Cerebellar cortex (tissue), 1 donor: ENCODE data around the gene ACTG1.

ENCODE experiments used
- DNase-seq: peaks from one replicate; pipeline ENCODE4 v3.0.0-alpha.2; 2015; ENCODE audit warnings: low spot score

The ACTG1 gene

DNA sequence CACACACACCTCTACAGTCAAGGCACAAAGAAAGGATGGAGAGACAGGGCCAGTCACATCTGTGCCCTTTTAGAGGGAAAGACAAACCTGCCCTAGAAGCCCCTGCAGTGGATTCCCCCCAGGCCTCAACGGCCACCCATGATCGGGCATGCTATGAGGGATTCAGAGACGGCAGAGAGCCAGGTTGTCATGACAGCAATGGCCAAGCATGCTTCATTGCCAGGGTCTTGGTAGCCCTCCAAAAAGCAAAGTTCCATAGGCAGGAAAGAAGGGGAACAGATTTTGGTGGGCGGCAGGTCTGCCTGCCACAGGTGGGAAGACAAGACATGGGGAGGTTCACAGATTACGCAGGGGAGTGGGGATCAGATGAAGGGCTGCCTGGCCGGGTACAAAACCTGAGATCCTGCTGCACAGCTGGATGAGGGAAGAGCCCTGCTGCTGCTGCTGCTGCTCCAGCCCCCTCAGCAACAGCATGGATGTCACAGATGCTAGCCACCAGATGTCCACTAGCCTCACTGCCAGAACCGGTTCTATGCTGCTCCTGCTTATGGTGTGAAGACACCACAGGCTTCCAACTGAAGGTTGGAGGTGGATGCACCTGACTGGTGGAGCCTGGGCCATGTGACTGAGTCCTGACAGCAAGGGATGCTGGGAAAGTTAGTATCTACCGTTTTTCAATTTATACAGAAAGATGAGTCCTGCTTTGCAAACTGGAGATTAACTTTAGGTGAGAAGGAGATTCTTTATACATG is 17.8 kb downstream of the ACTG1 start:
- peak; percentile 43 for DNase-seq

DNA sequence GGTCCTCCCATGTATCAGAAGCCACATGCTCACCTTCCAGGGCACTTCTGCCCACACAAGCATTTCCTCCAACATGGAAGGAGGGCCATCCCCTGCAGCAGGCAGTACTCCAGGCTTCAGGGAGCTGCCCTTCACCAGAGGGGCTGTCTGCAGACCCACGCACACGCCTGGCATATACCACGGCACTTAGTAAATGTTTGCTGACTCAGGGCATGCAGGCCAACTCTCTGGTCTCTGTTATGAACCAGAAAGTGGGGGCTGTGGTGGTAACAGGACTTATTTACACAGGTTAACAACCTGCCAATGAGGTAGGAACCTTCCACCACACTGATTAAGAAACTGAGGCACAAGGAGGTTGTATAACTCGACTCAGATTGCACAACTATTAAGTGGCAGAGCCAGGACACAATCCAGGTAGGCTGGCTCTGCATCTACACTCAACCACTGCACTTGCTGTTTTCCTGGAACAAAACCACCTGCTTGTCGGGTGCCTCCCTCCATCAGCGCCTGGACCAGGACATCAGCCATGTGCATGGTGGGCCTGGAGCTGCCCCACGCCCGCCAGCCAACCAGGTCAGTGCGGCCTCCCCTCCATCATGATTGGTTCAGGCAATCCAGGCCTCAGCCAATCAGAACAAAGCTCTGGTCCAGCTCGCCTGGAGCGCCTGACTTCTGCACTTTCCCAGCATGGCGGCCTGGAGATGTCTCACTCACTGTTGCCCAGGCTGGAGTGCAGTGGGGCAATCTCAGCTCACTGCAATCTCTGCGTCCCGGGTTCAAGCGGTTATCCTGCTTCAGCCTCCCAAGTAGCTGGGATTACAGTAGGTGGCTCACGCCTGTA is 19.2 kb downstream of the ACTG1 start:
- DNase-seq, result peak; percentile 43

DNA sequence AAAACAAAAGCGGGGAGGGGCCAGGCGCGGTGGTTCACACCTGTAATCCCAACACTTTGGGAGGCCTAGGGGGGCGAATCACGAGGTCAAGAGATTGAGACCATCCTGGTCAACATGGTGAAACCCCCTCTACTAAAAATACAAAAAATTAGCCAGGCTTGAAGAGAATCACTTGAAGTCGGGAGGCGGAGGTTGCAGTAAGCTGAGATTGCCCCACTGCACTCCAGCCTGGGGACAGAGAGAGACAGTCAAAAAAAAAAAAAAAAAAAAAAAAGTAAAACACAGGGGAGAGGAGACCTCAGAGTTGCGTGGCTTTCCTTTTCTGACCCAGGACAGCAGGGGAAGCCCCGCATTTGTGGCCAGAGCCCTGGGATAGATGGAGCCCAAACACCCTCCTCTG is 19.9 kb downstream of the ACTG1 start:
- DNase-seq, result no peak

DNA sequence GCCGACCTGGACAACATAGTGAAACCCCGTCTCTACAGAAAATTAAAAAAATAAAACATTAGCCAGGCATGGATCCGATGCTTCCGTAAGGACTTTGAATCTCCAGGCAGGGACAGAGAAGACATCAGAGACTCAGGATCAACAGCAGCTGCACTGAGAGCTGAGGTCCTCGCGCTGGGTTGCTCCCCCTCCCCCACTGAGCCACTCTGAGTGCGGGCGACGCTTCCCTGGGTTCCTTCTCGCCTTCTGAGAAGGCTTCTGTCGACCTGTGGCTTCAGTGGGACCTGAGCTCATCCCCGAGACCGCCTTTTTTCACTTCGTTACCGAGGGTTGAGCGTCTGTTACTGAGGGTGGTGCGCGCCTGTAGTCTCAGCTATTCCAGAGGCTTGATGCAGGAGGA is 20.4 kb downstream of the ACTG1 start:
- no peak for DNase-seq

DNA sequence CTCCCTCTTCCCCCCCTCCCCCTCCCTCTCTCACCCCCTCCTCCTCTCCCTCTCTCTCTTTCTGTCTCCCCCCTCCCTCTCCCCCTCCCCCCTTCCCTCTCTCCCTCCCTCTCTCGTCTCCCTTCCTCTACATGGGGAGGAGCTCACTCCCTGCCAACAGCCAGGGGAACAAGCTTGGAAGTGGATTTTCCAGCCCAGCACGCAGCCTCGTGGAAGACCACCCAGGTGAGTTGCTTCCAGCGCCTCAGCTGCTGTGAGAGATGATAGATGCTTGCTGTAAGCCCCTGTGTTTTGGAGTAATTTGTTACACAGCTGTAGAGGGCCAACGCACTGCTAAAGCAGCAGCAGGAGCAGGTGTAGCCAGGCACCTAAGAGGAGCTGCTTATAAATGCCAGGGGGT is 20.8 kb downstream of the ACTG1 start:
- no peak for DNase-seq

DNA sequence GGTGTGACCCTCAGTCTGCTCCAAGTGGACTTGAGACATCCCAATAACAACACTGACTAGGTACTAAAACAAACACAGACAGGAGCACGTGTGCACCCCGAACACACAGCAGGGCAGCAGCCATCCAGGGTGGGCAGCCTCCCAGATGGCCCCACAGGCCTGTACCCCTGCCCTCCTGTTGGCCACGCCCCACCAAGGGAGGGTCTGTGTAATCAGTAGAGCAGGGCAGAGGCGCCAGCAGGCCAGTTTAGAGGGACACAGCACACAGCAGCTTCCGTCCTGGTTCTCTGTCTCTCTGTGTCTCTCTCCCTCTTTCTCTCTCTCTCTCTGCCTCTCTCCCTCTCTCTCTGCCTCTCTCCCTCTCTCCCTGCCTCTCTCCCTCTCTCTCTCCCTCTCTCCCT is 21.4 kb downstream of the ACTG1 start:
- no peak for DNase-seq

DNA sequence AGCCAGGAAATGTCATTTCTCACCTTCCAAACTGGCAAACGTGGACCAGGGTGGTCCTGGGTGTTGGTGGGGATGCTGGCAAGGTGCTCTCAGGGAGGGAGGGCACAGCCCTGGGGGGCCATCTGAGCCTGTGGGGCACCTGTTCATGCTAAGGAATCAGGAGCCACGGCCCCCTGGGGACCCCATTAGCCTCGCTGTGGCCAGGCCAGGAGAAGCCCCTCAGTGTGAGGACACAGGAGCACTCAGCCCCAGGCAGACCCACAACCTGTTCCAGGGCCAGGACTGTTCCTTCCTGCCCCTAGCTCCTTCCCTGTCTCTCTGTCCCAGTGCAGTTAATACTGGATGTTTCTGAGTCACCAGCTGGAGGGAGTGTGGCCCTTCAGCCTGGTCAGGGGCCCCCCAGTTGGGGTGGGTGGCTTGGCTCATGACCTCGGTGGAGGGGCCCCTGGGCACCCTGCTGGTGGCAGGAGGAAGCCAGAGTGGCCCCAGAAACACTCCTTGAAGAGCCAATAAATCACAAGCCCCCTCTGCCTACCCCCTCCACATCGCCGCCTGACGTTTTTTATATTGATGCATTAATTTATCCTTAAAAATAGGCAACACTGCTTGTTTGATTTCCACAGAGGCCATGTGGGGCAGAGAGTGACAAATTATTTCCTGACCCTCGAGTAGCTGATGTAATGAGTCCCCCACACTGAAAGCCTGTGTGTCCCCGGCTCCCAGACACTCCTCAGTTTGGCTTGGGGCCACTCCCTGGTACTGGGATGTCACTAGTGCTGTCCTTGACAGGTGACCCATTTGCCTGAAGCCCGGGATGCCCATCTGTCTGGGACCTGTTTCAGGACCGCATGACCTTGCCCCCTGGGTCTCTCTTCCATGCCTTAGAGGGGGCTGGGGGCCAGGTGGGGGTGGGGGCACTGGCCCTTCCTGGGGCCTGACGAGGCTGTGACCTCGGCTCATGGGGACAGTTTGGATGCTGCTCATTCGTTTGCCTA is 22.3 kb downstream of the ACTG1 start:
- no peak for DNase-seq

DNA sequence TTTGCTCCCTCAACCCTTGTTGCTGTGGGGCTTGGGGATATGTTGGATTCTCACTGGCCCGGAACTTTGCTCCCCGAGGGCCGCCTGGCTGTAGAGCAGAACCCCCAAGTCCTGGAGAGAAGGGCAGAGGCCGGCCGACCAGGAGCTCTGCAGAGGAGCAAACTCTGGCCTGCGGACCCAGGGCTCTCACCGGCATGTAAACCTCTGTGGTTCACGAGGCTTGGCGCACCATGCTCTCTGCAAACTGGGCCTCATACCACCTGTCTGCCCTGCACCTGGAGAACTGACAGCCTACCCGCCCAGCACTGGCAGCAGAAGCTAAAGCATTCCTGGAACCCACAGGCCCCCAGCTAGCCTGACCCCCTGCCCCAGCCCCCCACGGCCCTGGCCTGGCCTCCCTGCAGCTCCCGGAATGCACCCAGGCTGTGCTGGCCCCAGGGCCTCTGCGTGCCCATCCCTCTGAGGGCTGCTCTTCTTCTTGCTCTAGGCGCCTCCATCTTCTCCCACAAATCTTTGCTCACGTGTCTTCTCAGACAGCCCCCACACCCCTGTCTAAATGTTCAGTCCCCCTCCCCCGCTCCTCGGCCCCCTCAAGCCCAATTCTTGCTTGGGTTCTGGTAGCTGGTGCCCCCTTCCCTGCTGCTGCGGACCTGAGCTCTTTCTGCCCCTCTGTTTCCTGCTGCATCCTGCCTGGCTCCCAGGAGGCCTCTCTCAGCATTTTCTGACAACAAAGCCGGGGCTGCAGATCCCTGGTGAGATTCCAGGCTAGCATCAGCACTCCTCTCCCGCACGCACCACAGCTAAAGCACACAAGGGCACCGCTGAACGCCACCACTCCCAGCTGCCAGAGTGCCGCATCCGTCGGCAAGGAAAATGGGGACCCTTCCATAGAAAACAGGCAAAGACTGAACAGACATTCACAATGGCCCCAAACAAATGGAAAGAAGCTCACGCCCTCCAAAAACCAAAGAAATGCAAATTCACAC is 23.3 kb downstream of the ACTG1 start:
- DNase-seq, result no peak

DNA sequence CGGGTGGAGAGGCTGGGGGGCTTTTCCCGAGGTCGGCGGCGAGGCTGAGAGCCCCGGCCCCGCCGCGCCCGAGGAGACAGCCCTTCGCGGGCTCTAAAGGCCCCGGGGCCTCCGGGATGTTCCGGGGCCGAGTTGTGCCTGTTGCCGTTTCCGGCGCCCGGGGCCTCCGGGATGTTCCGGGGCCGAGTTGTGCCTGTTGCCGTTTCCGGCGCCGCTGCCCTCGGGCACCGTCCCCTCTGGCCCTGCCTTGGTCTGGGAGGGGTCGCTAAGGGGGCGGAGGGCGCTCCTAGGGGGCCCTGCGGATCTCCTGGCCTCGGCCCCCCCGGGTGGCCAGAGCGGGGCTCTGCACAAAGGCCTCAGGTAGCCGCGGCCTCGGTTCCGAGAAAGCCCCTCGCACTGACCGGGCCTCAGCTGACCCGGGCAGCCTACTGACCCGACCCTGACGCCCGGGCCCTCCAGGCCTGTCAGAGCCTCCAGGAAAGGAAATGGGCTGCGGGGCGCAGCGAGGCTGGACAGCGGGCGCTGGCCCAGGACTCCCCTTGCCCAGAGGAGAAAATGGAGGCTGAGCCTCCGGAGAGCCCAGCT is 24.2 kb downstream of the ACTG1 start:
- DNase-seq, result no peak

DNA sequence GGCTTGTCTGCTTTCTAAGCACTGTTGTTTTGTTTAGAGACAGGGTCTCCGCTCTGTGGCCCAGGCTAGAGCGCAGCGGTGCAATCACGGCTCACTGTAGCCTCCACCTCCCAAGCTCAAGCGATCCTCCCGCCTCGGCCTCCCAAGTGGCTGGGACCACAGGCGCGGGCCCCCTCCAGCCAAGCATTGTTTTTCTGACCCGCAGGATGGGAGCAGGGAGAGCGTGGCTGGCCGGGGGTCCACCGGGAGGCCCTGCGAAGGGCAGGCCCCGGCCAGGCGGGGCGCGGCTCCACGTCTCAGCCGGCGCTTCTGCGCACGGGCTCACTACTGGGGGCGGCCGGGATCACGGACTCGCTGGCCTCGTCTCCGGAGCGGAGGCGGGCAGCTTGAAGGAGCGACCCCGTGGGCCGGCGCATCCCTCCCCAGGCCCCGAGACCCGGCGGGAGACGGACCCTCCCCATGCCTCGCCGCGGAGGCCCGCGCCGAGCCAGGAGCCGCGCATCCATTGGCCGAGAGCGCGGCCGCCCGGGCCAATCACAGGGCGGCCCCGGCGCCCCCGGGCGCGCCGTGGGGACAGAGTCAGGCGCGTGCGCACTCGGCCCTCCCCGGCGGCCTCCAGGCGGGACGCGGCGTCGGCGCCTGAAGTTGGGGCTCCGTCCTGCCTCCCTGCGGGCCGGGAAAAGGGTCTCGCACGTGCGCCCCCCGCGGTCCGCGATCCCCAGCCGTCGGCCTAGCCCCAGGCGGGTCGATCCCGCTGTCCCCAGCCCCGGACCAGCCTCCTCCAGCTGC is 24.9 kb downstream of the ACTG1 start:
- DNase-seq, result peak; percentile 53

DNA sequence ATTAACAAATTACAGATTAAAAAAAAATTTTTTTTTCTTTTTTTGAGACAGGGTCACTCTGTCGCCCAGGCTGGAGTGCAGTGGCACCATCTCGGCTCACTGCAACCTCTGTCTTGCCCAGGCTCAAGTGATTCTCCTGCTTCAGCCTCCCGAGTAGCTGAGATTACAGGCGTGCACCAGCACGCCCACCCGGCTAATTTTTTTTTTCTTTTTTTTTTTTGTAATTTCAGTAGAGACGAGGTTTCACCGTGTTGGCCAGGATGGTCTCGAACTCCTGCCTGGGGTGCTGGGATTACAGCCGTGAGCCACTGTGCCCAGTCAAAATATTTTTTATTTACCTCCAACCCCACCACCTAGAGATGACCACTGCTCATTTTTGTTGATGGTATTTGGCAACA is 25.5 kb downstream of the ACTG1 start:
- no peak for DNase-seq

DNA sequence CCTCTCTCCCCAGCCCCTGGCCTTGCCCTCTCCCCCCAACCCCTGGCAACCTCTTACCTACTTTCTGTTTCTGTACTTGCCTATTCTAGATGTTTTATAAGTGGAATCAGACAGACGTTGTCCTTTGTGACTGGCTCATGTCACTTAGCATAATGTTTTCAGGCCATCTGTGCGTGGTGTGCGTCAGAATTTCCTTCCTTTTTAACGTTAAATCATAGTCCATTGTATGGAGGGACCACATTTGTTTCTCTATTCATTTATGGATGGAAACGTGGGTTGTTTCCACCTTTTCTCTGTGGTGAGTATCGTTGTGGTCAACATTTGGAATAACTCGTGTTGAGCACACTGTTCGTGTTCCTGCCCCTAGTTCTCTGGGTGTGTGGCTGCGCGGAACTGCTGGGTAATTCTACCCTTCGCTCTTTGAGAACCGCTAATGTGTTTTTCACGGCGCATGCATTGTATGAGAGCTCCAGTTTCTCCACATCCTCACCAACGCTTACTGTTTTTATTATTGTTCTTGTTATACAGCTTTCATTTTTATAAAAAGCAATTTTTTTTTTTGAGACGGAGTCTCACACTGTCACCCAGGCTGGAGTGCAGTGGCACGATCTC is 26.3 kb downstream of the ACTG1 start:
- DNase-seq, result no peak

DNA sequence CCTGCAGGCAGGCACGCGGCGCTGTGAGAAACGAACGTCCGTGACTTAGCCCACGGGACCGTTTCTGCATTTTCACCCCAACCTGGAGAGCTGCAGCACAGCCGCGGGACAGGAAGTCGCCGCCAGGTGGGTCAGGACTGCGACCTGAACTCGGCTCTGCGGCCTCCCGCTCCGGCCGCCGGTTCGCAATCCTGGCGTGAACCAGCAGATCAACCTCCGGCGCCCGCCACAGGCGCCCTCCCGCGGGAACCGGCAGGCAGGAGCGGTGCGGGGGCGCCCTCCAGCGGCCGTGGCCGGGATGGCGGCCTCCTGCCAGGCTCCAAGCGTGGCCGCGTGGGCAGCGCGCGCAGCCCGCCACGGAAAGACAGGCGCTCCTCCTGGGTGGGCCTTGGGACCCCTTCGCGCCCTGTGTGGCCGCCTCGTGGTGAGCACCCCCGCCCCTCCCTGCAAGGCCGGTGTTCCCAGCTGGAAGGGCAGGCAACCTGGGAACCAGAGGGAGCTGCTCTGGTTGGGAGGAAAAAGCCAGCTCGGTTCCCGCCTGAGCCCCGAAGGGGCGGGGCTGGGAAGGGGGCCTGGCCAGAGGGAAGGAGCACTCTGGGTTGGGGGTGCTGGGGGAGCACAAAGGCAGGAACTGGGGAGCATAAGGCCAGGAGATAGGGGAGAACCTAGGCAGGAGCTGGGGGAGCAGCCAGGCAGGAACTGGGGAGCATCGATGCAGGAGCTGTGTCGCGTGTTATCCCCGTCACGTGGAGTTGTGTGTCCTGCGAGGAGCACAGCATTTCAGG is 28.2 kb downstream of the ACTG1 start:
- DNase-seq, result peak; percentile 84

DNA sequence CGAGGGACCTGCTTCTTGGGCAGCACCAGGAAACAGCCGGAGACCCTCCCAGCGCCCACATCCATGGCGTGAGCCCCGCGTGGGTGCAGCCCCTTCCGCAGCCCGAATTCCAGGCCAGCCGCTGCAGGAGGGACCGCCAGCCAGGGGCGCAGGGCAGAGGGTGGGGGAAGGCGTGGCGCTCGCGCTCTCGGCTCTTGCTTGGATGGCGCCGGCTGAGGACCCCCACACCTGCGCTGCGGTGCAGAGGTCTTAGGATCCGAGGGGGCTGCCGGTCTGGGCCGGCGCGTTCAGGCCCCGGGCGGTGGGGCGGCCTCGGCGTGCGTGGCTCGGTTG is 28.8 kb downstream of the ACTG1 start:
- DNase-seq, result no peak

DNA sequence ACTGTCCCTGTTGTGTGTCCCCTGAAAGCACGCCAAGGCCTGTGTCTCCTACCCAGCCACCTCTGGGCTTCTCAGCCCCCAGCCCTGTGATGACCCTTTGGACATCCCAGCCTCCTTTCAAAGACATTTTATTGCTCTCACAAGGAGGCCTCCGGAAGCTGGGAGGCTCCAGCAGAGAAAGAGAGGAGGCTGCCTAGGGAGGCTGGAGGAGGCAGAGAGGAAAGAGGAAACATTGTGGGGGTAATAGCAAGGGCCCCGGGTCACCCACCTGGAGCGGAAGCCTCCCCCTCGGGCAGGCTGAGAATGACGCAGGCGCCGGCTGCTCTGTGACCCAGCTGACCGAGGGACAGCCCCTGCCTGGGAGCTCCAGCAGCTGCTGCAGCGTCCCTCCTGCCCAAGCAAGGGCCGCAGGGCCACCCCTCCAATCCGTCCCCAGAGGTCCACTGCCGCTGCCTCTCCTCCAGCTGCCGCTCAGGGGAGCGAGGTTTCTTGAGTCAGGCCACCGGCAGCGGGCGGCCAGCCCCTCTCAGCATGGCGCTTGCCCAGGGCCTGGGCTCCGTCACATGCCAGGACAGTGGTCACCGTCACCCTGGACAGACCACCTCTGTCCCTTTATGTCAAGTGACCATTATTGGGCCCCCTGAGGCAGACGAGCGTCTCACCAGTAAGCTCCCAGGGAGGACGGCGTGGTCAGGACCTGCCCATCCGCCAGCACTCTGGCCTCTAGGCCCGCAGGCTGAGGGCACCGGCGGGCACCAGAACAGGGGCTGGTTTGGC is 29.3 kb downstream of the ACTG1 start:
- DNase-seq, result no peak

DNA sequence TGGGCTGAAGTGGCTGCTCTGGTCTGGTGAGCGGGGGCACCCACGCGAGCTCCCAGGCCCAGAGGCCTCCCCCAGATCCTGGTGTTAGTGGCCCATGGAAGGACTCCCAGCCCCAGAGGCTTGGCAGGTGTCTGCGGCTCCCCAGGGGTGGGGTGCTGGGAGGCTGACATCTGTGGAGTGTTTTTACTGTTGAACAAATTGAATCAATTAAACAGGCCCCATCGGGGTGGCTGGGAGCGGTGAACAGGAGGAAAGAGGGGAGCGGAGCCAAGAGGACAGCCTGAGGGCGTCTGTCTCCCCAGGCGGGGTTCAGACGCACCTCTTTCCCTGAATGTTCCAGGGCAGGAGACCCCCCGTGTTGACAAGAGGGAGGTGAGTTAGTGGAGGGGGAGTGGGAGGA is 29.9 kb downstream of the ACTG1 start:
- no peak for DNase-seq

DNA sequence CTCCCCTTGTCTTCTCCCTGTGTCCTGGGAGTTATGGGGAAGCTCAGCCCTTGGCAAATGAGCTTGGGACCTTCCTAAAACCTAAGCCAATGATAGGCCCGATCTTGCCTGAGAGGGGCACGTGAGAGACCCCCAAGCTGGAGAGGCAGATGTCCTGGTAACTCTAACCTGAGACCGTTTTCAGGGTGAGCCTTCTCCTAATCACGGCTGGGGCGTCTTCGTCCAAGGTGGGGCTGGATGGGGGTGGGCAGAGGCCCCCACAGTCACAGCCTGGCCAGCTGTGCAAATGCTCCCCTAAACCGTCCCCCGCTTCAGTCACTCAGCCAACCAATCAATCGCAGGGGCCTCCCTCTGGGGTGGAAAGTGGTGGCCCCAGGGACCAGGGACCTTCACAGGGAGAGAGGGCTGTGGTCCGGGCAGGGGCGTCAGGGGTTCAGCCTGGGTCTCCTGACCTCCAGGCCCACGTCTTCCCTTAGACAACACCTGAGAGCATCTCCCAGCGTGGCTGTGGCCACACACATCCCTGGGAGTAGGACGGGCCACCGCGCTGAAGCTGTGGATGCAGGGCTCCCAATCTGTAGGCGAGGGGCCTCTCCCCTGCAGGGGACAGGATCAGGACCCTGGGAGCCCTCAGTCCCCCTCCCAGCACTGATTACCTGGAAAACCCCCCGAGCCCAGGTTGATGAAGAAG is 30.6 kb downstream of the ACTG1 start:
- DNase-seq, result no peak
